AG10803 (cell line): Measurements from ENCODE around the gene PARP1.
"Not testable (repeated sequence)": the region's sequence is repeated elsewhere in the genome, so short reads cannot be mapped to it uniquely, and the experiment has no call there.

Experiments
- DNase-seq: peaks from one replicate; pipeline ENCODE4 v3.0.0; 2010; ENCODE audit warnings: low read depth
- H3K4me3 ChIP-seq: 2 replicates; pipeline ENCODE4 v1.5.1; 2011; ENCODE audit warnings: mild to moderate bottlenecking, low read length, control low read depth
- CTCF ChIP-seq: conservative IDR thresholded peaks from 2 replicates; pipeline ENCODE4 v1.5.1; 2011; ENCODE audit warnings: mild to moderate bottlenecking, low read length, control low read depth, inconsistent platforms

PARP1 gene

GRCh38 chr1:226350519-226350865, 57.4 kb downstream of the PARP1 start:
- TF ChIP-seq CTCF, result no peak
- no peak overlapping the region for H3K4me3 ChIP-seq
- DNase-seq, result no peak

- H3K4me3 ChIP-seq, result no peak overlapping the region
- no peak for DNase-seq
- no peak for TF ChIP-seq CTCF
Measured at GRCh38 chr1:226349801-226350518, 57.9 kb downstream of the PARP1 start.

DNA sequence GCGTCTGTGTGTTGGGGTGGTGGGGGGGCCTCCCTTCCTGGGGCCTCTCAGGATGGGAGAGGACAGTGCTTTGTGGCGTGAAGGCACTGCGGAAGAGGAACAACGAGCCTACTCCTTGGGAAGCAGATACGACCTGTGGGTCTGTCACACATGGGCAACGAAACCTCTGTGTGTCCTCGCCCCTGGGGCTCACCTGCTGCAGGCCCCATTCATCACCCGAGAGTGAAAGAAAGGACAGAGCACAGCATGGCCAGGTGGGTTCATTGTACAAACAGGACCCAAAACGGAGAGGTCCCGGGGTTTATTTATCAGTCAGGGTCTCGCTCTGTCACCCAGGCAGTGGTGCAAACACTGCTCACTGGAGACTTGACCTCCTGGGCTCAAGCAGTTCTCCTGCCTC, 58.8 kb downstream of the PARP1 start:
- DNase-seq, result no peak
- H3K4me3 ChIP-seq, result no peak overlapping the region
- TF ChIP-seq CTCF, result no peak

DNA sequence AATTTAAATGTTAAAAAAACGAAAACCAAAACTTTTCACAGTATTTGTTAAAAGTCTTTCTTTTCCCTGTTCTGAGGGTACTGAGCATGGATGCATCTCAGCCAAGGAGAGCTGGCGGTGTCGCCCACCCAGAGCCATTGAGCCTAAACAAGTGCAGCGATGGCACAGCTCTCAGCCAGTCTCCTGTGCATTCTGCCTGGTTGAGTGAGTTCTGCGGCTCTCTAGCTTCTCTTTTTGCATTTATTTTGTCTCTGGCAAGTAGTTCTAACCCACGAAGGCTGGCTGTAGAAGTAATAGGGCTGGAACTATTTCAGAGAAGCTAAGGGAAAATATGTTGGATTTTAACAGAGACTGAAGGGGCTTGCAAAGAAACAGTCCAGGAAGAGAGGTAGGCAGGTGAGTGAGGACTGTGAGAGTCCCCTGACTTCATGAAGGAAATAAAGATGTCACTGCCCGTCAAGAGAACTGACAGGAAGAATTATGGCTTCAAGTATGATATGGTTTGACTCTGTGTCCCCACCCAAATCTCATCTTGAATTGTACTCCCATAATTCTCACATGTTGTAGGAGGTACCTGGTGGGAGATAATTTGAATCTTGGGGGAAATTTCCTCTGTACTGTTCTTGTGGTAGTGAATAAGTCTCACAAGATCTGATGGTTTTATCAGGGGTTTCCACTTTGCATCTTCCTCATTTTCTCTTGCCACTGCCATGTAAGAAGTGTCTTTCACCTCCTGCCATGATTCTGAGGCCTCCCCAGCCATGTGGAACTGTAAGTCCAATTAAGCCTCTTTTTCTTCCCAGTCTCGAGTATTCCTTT, 63.2 kb downstream of the PARP1 start:
- DNase-seq, result no peak
- TF ChIP-seq CTCF, result no peak
- H3K4me3 ChIP-seq, result no peak overlapping the region

- H3K4me3 ChIP-seq, result no peak overlapping the region
- no peak for DNase-seq
- no peak for TF ChIP-seq CTCF
Measured at GRCh38 chr1:226342656-226343055, 65.2 kb downstream of the PARP1 start.

DNA sequence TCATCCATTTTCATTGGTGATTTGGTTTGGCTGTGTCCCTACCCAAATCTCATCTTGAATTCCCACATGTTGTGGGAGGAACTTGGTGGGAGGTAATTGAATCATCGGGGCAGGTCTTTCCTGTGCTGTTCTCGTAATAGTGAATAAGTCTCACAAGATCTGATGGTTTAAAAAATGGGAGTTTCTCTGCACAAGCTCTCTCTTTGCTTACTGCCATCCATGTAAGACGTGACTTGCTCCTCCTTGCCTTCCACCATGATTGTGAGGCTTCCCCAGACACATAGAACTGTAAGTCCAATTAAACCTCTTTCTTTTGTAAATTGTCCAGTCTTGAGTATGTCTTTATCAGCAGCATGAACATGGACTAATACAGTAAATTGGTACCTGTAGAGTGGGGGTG, 67.8 kb downstream of the PARP1 start:
- not testable (repeated sequence) for H3K4me3 ChIP-seq, DNase-seq

GRCh38 chr1:226337276-226337875, 70.5 kb downstream of the PARP1 start:
- no peak for DNase-seq
- no peak overlapping the region for H3K4me3 ChIP-seq
- no peak for TF ChIP-seq CTCF
